B cell (primary cell): ENCODE results near the gene NKD2. TPM values are rescaled to one million over a fixed set of nuclear protein-coding genes. Genes with fewer than 3 reads are reported as not detected.
"Not testable (repeated sequence)": the region's sequence is repeated elsewhere in the genome, so short reads cannot be mapped to it uniquely, and the experiment has no call there.

Source experiments
- ATAC-seq: fragments of 200-7000 bp; cut with Tn5 transposase; one replicate; pipeline ENCODE4 v1.10.0; 2021; ENCODE audit warnings: low read depth, mild to moderate bottlenecking, moderate number of reproducible peaks, moderate library complexity
- CTCF ChIA-PET: fragments of 350-600 bp; sonication (Branson Sonifier 250); formaldehyde crosslinking; loops from one replicate; lab custom pipeline; 2021; ENCODE audit warnings: antibody characterized with exemption, inconsistent platforms; lab: Charles Lee
- POLR2A ChIA-PET: fragments of 350-600 bp; sonication (Branson Sonifier 250); formaldehyde crosslinking; loops from one replicate; lab custom pipeline; 2021; ENCODE audit warnings: antibody characterized with exemption; lab: Charles Lee
- DNase-seq: peaks from one replicate; pipeline ENCODE4 v3.0.0; 2013
- H2AFZ ChIP-seq: 2 replicates; pipeline ENCODE4 v1.6.1; 2012; ENCODE audit warnings: mild to moderate bottlenecking, low read depth, low read length; ENCODE audit not compliant: insufficient read depth, poor library complexity, severe bottlenecking
- H3K27ac ChIP-seq, 2 donors: 1 replicate in 1 of 2; 2 replicates in 1 of 2; pipeline ENCODE4 v1.5.1; 2012 to 2013; ENCODE audit warnings: low read length in 2 of 2, mild to moderate bottlenecking in 2 of 2, moderate library complexity in 1 of 2
- H3K27me3 ChIP-seq, 4 experiments: fragments of 200-600 bp in 1 of 4; sonication (generic) in 1 of 4; replicated peaks in 1 of 4; 1 replicate in 2 of 4; 2 replicates in 2 of 4; pipeline versions ENCODE4 v1.6.1 to v1.7.0; 2013 to 2016; ENCODE audit warnings: low read length in 3 of 4, mild to moderate bottlenecking in 2 of 4, mixed read lengths in 1 of 4, moderate library complexity in 1 of 4; ENCODE audit not compliant: insufficient read depth in 4 of 4, control insufficient read depth in 3 of 4; ENCODE audit errors: control extremely low read depth in 1 of 4
- H3K36me3 ChIP-seq, 2 experiments: replicated peaks in 1 of 2; 1 replicate in 1 of 2; 2 replicates in 1 of 2; pipeline versions ENCODE4 v1.6.1 to v1.7.1; 2013; ENCODE audit warnings: low read length in 1 of 2; ENCODE audit not compliant: insufficient read depth in 2 of 2, control insufficient read depth in 1 of 2; ENCODE audit errors: control extremely low read depth in 1 of 2, extremely low read depth in 1 of 2
- H3K4me1 ChIP-seq, 2 donors: fragments of 200-600 bp in 1 of 2; sonication (generic) in 1 of 2; 1 replicate in 1 of 2; 2 replicates in 1 of 2; pipeline versions ENCODE4 v1.5.1 to v1.6.1; 2013 to 2017; ENCODE audit warnings: low read length in 2 of 2; ENCODE audit not compliant: control insufficient read depth in 2 of 2, insufficient read depth in 2 of 2
- H3K4me2 ChIP-seq: replicated peaks from 2 replicates; pipeline ENCODE3; 2012; ENCODE audit warnings: mild to moderate bottlenecking, low read depth, low read length; ENCODE audit not compliant: poor library complexity, severe bottlenecking
- H3K4me3 ChIP-seq, 5 experiments: fragments of 200-600 bp in 1 of 5; sonication (generic) in 1 of 5; 1 replicate in 3 of 5; 2 replicates in 2 of 5; pipeline versions ENCODE4 v1.5.1 to v1.7.0; 2011 to 2016; ENCODE audit warnings: low read length in 4 of 5, mild to moderate bottlenecking in 4 of 5, low read depth in 2 of 5, control low read depth in 1 of 5, moderate library complexity in 1 of 5; ENCODE audit not compliant: insufficient read depth in 1 of 5; ENCODE audit errors: control extremely low read depth in 1 of 5, extremely low read depth in 1 of 5
- H3K79me2 ChIP-seq: fragments of 200-600 bp; sonication (generic); one replicate; pipeline ENCODE4 v1.6.0; 2016; ENCODE audit warnings: low read length; ENCODE audit not compliant: control insufficient read depth, insufficient read depth
- H3K9ac ChIP-seq: fragments of 200-600 bp; sonication (generic); 2 replicates; pipeline ENCODE4 v1.6.1; 2017; ENCODE audit warnings: mild to moderate bottlenecking, low read length, moderate library complexity
- H3K9me3 ChIP-seq, 3 donors: one replicate each; pipeline versions ENCODE4 v1.6.1 to v1.7.1; 2013; ENCODE audit warnings: low read length in 2 of 3; ENCODE audit not compliant: control insufficient read depth in 2 of 3, insufficient read depth in 1 of 3; ENCODE audit errors: control extremely low read depth in 1 of 3
- H4K20me1 ChIP-seq: 2 replicates; pipeline ENCODE4 v1.6.0; 2012; ENCODE audit warnings: mild to moderate bottlenecking, low read length; ENCODE audit not compliant: insufficient read depth, control insufficient read depth, poor library complexity, severe bottlenecking
- H3K27ac Mint-ChIP-seq: one replicate; pipeline ENCODE4 v1.8.0; 2021; ENCODE audit warnings: mixed read lengths
- H3K27me3 Mint-ChIP-seq: one replicate; pipeline ENCODE4 v1.8.0; 2021; ENCODE audit warnings: mixed read lengths
- H3K4me1 Mint-ChIP-seq: one replicate; pipeline ENCODE4 v1.8.0; 2021; ENCODE audit warnings: mixed read lengths
- H3K4me3 Mint-ChIP-seq: one replicate; pipeline ENCODE4 v1.8.0; 2021; ENCODE audit warnings: mixed read lengths
- H3K9me3 Mint-ChIP-seq: one replicate; pipeline ENCODE4 v1.8.0; 2022; ENCODE audit warnings: mixed read lengths; ENCODE audit not compliant: insufficient read depth
- EZH2 ChIP-seq: IDR thresholded peaks from 2 replicates; pipeline ENCODE4 v1.6.1; 2012; ENCODE audit warnings: borderline replicate concordance, low read depth, mild to moderate bottlenecking, moderate library complexity, low read length; ENCODE audit not compliant: insufficient read depth, poor library complexity, severe bottlenecking
- WGBS: methylation state at CpG from one replicate; pipeline ENCODE4 v1.1.5; 2013; ENCODE audit warnings: missing lambda C conversion rate; ENCODE audit not compliant: insufficient coverage; 5-methylcytosine and 5-hydroxymethylcytosine counted together
- intact Hi-C: fragments of 100-400 bp; cut with micrococcal nuclease; formaldehyde crosslinking; loops from one replicate; pipeline ENCODE4 v1.10.0; 2022
- polyA plus RNA-seq: library from polyadenylated mRNA; depleted of rRNA; stranded (reverse); fragments of >200 nt; gene quantifications from 2 replicates; pipeline ENCODE4 v1.2.3, GENCODE V29; 2012
- total RNA-seq, 2 donors: library from RNA; stranded (reverse); fragments of 120-200 nt in 1 of 2; gene quantifications; 1 replicate in 1 of 2; 2 replicates in 1 of 2; pipeline versions ENCODE4 v1.2.3 to v1.2.4, GENCODE V29; 2013 to 2022
- TF ChIP-seq, protein P1 (sequence below): fragments of 200-600 bp; IDR thresholded peaks from one replicate; pipeline ENCODE4 v1.8.0; 2022; ENCODE audit warnings: antibody characterized with exemption, mild to moderate bottlenecking

The NKD2 gene
- total and polyA plus RNA-seq, 2 donors (not counting 1 experiment from before 2014, with no cell fraction given) = 0.12 to 0.34 TPM

- no peak overlapping the region for H3K4me3 Mint-ChIP-seq
- Histone ChIP-seq H3K79me2 (no peaks in the 10 kb centered on the region), H3K4me2 (no peak overlapping the region), H2AFZ (no peak overlapping the region), H3K9me3 (peaks cover 0 to 11% (median 0%) of the 10 kb centered on the region in 3 donors), H3K27me3 (peaks cover 0 to 43% (median 14%) of the 10 kb centered on the region in 4 experiments), H3K27ac (no peak overlapping the region), H3K9ac (no peak overlapping the region), H4K20me1 (no peaks in the 10 kb centered on the region), H3K36me3 (no peaks in the 10 kb centered on the region), H3K4me1 (no peaks in the 10 kb centered on the region), H3K4me3 (no peak overlapping the region)
- ATAC-seq (no peak), DNase-seq (no peak)
- intact Hi-C loops = no loop called here
- peaks cover 3% of the 10 kb centered on the region for H3K4me1 Mint-ChIP-seq
- no peak for TF ChIP-seq EZH2
- TF ChIP-seq, protein P1, sequence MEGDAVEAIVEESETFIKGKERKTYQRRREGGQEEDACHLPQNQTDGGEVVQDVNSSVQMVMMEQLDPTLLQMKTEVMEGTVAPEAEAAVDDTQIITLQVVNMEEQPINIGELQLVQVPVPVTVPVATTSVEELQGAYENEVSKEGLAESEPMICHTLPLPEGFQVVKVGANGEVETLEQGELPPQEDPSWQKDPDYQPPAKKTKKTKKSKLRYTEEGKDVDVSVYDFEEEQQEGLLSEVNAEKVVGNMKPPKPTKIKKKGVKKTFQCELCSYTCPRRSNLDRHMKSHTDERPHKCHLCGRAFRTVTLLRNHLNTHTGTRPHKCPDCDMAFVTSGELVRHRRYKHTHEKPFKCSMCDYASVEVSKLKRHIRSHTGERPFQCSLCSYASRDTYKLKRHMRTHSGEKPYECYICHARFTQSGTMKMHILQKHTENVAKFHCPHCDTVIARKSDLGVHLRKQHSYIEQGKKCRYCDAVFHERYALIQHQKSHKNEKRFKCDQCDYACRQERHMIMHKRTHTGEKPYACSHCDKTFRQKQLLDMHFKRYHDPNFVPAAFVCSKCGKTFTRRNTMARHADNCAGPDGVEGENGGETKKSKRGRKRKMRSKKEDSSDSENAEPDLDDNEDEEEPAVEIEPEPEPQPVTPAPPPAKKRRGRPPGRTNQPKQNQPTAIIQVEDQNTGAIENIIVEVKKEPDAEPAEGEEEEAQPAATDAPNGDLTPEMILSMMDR = no peak
- peaks cover 8% of the 10 kb centered on the region for H3K9me3 Mint-ChIP-seq
- H3K27me3 Mint-ChIP-seq = peaks cover 54% of the 10 kb centered on the region
- CTCF ChIA-PET = no interaction called here
- POLR2A ChIA-PET = no interaction called here
- 67% methylated on average over 4 of the region's 6 CpGs for WGBS
- no peak overlapping the region for H3K27ac Mint-ChIP-seq
Measured at GRCh38 chr5:968881-969280, 39.7 kb upstream of the NKD2 start.

DNA sequence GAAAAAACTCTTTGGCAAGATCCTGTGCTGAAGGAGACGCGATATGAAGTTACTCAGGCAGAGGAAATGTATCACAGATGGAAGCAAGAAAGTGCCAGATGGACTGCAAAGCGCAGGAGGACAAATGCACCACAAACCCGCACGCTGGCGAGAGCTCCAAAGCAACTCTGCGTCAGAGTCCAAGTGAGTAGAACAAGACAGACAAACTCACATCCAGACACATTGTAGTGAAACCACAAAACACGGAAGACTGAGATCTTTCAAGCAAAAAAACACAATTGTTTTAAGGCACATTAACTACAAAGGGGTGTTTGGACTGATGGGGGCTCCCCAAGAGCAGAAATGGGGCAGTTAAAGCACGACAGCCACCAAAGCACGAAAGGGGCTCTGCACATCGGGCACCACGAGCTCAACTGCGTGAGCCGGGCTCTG is 39.2 kb upstream of the NKD2 start:
- Mint-ChIP-seq H3K4me1 (no peaks in the 10 kb centered on the region), H3K4me3 (no peak overlapping the region), H3K27me3 (peaks cover 51% of the 10 kb centered on the region), H3K9me3 (peaks cover 8% of the 10 kb centered on the region), H3K27ac (no peak overlapping the region)
- no peak for TF ChIP-seq EZH2
- TF ChIP-seq, protein P1 = no peak
- peaks cover 0 to 11% (median 0%) of the 10 kb centered on the region in 3 donors for H3K9me3 ChIP-seq
- ChIA-PET CTCF (no interaction called here), POLR2A (no interaction called here)
- H3K79me2 ChIP-seq = no peaks in the 10 kb centered on the region
- 52% methylated on average over 9 of the region's 14 CpGs for WGBS
- intact Hi-C loops = no loop called here
- no peak for DNase-seq
- no peak overlapping the region for H3K9ac ChIP-seq
- H3K27ac ChIP-seq = no peak overlapping the region
- H2AFZ ChIP-seq = no peak overlapping the region
- ATAC-seq = no peak
- H3K36me3 ChIP-seq = no peaks in the 10 kb centered on the region
- no peaks in the 10 kb centered on the region for H4K20me1 ChIP-seq
- no peak overlapping the region for H3K4me2 ChIP-seq
- no peak overlapping the region for H3K4me3 ChIP-seq
- H3K4me1 ChIP-seq = no peaks in the 10 kb centered on the region
- peaks cover 0 to 38% (median 14%) of the 10 kb centered on the region in 4 experiments for H3K27me3 ChIP-seq

DNA sequence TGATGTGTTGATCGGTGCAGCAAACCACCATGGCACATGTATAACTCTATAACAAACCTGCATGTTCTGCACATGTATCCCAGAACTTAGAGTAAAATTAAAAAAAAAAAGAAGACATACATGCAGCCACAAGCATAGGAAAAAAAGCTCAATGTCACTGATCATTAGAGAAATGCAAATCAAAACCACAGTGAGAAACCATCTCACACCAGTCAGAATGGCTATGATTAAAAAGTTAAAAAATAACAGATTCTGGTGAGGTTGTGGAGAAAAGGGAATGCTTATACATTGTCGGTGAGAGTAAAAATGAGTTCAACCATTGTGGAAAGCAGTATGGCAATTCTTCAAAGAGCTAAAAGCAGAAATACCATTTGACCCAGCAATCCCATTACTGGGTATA is 36.0 kb upstream of the NKD2 start:
- H3K9me3 ChIP-seq, H3K4me2 ChIP-seq, H3K79me2 ChIP-seq, H3K36me3 ChIP-seq, H3K27ac Mint-ChIP-seq, CTCF ChIA-PET, H2AFZ ChIP-seq, DNase-seq, H4K20me1 ChIP-seq, ATAC-seq, H3K9ac ChIP-seq, H3K4me1 Mint-ChIP-seq, POLR2A ChIA-PET, H3K4me1 ChIP-seq, H3K27ac ChIP-seq, intact Hi-C loops, H3K9me3 Mint-ChIP-seq, H3K4me3 ChIP-seq, H3K4me3 Mint-ChIP-seq: not testable (repeated sequence)
- H3K27me3 ChIP-seq = peaks cover 0 to 16% (median 11%) of the 10 kb centered on the region in 4 experiments
- peaks cover 29% of the 10 kb centered on the region for H3K27me3 Mint-ChIP-seq
- WGBS = no CpG with 5 or more reads among the region's 2 CpGs
